ENCODE results near the gene PPM1F.
"Not testable (repeated sequence)": the region's sequence is repeated elsewhere in the genome, so short reads cannot be mapped to it uniquely, and the experiment has no call there.

The PPM1F gene

GRCh38 chr22:21889251-21889990 lies 63.2 kb downstream of the PPM1F start:
- DNase-seq (ENCODE audit: low spot score) = no peak

- DNase-seq (ENCODE audit: low spot score) = no peak
Measured at GRCh38 chr22:21887841-21888240, 64.8 kb downstream of the PPM1F start.

GRCh38 chr22:21883930-21884329 lies 68.7 kb downstream of the PPM1F start:
- not testable (repeated sequence) for DNase-seq (ENCODE audit: low spot score)

DNA sequence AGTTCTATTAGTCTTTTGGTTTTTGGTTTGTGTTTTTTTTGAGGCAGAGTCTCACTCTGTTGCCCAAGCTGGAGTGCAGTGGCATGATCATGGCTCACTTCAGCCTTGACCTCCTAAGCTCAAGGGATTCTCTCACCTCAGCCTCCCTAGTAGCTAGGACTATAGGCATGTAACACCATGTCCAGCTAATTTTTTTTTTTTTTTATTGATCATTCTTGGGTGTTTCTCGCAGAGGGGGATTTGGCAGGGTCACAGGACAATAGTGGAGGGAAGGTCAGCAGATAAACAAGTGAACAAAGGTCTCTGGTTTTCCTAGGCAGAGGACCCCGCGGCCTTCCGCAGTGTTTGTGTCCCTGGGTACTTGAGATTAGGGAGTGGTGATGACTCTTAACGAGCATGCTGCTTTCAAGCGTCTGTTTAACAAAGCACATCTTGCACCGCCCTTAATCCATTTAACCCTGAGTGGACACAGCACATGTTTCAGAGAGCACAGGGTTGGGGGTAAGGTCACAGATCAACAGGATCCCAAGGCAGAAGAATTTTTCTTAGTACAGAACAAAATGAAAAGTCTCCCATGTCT lies 69.8 kb downstream of the PPM1F start:
- DNase-seq (ENCODE audit: low spot score) = not testable (repeated sequence)

DNA sequence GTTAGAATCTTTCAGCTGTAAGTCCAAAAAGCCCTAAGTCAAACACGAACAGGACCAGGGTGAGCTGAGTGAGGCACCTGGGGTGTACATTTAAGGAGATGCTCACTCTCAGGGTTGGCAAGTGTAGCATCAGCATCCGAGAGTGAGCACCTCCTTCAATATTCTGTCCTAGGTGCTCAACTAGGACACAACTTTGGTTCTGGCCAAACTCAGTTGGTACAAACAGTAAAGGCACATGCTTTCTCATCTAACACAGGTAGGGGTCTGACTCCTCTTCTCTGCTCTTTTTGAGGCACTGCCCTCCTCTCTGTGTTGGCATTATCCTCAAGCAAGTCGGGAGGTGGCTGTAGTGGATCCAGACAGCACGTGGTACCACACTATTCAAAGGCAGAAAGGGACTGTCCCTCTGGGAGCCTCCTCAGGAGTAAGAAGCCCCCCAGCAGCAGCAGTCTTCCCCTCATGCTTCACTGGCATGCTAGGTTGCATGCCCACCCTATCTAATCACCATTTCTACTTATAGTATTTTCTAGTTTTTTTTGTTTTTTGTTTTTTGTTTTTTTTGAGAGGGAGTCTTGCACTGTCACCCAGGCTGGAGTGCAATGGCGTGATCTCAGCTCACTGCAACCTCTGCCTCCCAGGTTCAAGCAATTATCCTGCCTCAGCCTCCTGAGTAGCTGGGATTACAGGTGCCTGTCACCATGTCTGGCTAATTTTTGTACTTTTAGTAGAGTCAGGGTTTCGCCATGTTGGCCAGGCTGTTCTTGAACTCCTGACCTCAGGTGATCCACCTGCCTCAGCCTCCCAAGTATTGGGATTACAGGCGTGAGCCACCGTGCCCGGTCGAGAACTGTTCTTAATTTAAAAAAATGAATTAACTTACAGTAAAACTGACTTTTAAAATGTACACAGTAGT lies 70.6 kb downstream of the PPM1F start:
- DNase-seq (ENCODE audit: low spot score) = no peak

GRCh38 chr22:21876486-21877176 lies 76.0 kb downstream of the PPM1F start:
- DNase-seq (ENCODE audit: low spot score) = no peak

DNA sequence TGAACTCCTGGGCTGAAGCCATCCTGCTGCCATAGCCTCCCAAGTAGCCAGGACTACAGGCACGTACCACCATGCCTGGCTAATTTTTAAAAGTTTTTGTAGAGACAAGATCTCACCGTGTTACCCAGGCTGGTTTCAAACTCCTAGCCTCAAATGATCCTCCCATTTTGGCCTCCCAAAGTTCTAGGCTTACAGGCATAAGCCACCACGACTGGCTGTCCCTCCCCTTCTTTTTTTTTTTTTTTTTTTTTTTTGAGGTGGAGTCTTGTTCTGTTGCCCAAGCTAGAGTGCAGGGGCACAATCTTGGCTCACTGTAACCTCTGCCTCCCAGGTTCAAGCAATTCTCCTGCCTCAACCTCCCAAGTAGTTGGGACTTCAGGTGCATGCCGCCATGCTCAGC lies 77.7 kb downstream of the PPM1F start:
- not testable (repeated sequence) for DNase-seq (ENCODE audit: low spot score)

DNA sequence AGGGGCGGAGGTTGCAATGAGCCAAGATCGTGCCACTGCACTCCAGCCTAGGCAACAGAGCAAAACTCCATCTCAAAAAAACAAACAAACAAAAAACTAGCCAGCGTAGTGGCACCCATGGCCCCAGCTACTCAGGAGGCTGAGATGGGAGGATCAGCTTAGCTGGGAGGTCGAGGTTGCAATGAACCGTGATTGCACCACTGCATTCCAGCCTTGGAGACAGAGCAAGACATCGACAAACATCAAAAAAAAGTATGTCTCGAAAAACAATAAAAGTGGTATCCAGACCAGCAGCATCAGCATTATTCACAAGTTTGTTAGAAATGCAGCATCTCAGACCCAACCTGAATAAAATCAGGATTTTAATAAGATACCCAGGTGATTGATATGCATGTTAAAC lies 79.0 kb downstream of the PPM1F start:
- no peak for DNase-seq (ENCODE audit: low spot score)

DNA sequence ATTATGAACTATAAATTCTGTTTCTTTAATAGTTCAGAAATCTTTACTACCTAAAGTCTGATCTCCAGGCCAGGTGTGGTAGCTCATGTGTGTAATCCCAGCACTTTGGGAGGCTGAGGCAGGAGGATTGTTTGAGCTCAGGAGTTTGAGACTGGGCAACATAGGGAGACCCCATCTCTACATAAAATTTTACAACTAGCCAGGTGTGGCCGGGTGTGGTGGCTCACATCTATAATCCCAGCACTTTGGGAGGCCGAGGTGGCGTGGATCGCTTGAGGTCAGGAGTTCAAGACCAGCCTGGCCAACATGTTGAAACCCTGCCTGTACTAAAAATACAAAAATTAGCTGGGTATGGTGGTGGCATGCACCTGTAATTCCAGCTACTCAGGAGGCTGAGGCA lies 79.9 kb downstream of the PPM1F start:
- not testable (repeated sequence) for DNase-seq (ENCODE audit: low spot score)
